Keratinocyte (primary cell): Measurements from ENCODE around the gene ZNF124.

Source experiments
- CTCF ChIP-seq, 3 experiments: IDR thresholded peaks in 1 of 3; conservative IDR thresholded peaks in 1 of 3; optimal IDR thresholded peaks in 1 of 3; 2 replicates in 2 of 3; 3 replicates in 1 of 3; pipeline versions ENCODE3 to v1.5.1; 2011; ENCODE audit warnings: low read length in 3 of 3, mild to moderate bottlenecking in 3 of 3, moderate library complexity in 2 of 3, control low read depth in 1 of 3, inconsistent platforms in 1 of 3; ENCODE audit not compliant: insufficient read depth in 2 of 3; ENCODE audit errors: extremely low read depth in 1 of 3
- EZH2 ChIP-seq: IDR thresholded peaks from one replicate; pipeline ENCODE4 v1.6.1; 2012; ENCODE audit warnings: inconsistent platforms, mild to moderate bottlenecking, low read length, moderate library complexity

- no peak for TF ChIP-seq CTCF (optimal IDR thresholded peaks at IDR 0.05 in 1 of 3, IDR thresholded peaks at IDR 0.05 in 1 of 3, conservative IDR thresholded peaks at IDR 0.05 in 1 of 3; ENCODE audit: extremely low read depth in 1 of 3, insufficient read depth in 2 of 3, low read length in 3 of 3)
- no peak for TF ChIP-seq EZH2
These were observed 41.1 kb upstream of the ZNF124 start for GRCh38 chr1:247212627-247213617.
